GM12891 (cell line): Measurements from ENCODE around the gene PLCH2.

ENCODE experiments used
- DNase-seq: peaks from one replicate; pipeline ENCODE4 v3.0.0; 2011; ENCODE audit warnings: low spot score; ENCODE audit not compliant: insufficient read length
- FAIRE-seq: peaks from 2 replicates; lab custom pipeline; 2011; peaks lifted over from hg19 to GRCh38; lab: Jason Lieb, UNC
- PAX5 ChIP-seq: IDR thresholded peaks from 2 replicates; pipeline ENCODE4 v1.6.1; 2011; ENCODE audit warnings: low read length, moderate library complexity, mild to moderate bottlenecking; ENCODE audit not compliant: insufficient read depth, severe bottlenecking
- POLR2A ChIP-seq: IDR thresholded peaks from 2 replicates; pipeline ENCODE4 v1.6.1; 2011; ENCODE audit warnings: low read depth, low read length, control low read depth
- POLR2AphosphoS5 ChIP-seq: IDR thresholded peaks from 2 replicates; pipeline ENCODE4 v1.6.1; 2011; ENCODE audit warnings: low read depth, low read length, control low read depth
- POU2F2 ChIP-seq: IDR thresholded peaks from 2 replicates; pipeline ENCODE4 v1.6.1; 2011; ENCODE audit warnings: low read depth, mild to moderate bottlenecking, control low read depth, low read length, moderate library complexity
- SPI1 ChIP-seq: IDR thresholded peaks from 2 replicates; pipeline ENCODE4 v1.6.1; 2011; ENCODE audit warnings: low read depth, low read length, control low read depth
- TAF1 ChIP-seq: IDR thresholded peaks from 2 replicates; pipeline ENCODE4 v1.6.1; 2011; ENCODE audit warnings: low read depth, low read length, control low read depth

PLCH2 gene

GRCh38 chr1:2528966-2529783 lies 53.1 kb downstream of the PLCH2 start:
- no peak for FAIRE-seq
- DNase-seq, result no peak
- TF ChIP-seq POU2F2, result no peak
- TF ChIP-seq POLR2AphosphoS5, result no peak
- no peak for TF ChIP-seq PAX5
- no peak for TF ChIP-seq POLR2A
- TF ChIP-seq TAF1, result no peak
- TF ChIP-seq SPI1, result no peak

GRCh38 chr1:2529784-2530512 lies 53.9 kb downstream of the PLCH2 start, which contains the start of gene HES5:
TSS of gene HES5 (minus strand) at chr1:2530263. CDS start at chr1:2530164, 99 bp downstream.
- no peak for FAIRE-seq
- no peak for DNase-seq
- TF ChIP-seq POLR2AphosphoS5 (no peak), PAX5 (no peak)

- FAIRE-seq, result no peak
- TF ChIP-seq SPI1, result no peak
- TF ChIP-seq TAF1, result no peak
- TF ChIP-seq POLR2A, result no peak
- no peak for TF ChIP-seq PAX5
- TF ChIP-seq POU2F2, result no peak
- no peak for TF ChIP-seq POLR2AphosphoS5
- DNase-seq, result no peak
Measured at GRCh38 chr1:2530513-2531361, 54.6 kb downstream of the PLCH2 start.

GRCh38 chr1:2532485-2533160 lies 56.5 kb downstream of the PLCH2 start:
- TF ChIP-seq POLR2AphosphoS5, result no peak
- TF ChIP-seq POLR2A, result no peak
- no peak for TF ChIP-seq POU2F2
- no peak for TF ChIP-seq TAF1
- no peak for TF ChIP-seq PAX5
- TF ChIP-seq SPI1, result no peak
- no peak for FAIRE-seq
- no peak for DNase-seq

GRCh38 chr1:2533365-2533764 lies 57.3 kb downstream of the PLCH2 start:
- DNase-seq (no peak), FAIRE-seq (no peak)

GRCh38 chr1:2534315-2534686 lies 58.2 kb downstream of the PLCH2 start:
- FAIRE-seq (no peak), DNase-seq (no peak)
- TF ChIP-seq POLR2A (no peak), SPI1 (no peak), POLR2AphosphoS5 (no peak), POU2F2 (no peak), TAF1 (no peak), PAX5 (no peak)

More at GRCh38 chr1:2533365-2533764, 57.3 kb downstream of the PLCH2 start:
- no peak for TF ChIP-seq POLR2AphosphoS5
- TF ChIP-seq POLR2A, result no peak
- no peak for TF ChIP-seq POU2F2
- no peak for TF ChIP-seq TAF1
- TF ChIP-seq SPI1, result no peak
- no peak for TF ChIP-seq PAX5

GRCh38 chr1:2534687-2535441 lies 58.8 kb downstream of the PLCH2 start:
- DNase-seq (no peak), FAIRE-seq (no peak)
- TF ChIP-seq SPI1, result no peak
- no peak for TF ChIP-seq POLR2A
- no peak for TF ChIP-seq POU2F2
- no peak for TF ChIP-seq PAX5
- no peak for TF ChIP-seq TAF1
- TF ChIP-seq POLR2AphosphoS5, result no peak

GRCh38 chr1:2535455-2535854 lies 59.4 kb downstream of the PLCH2 start:
- FAIRE-seq (no peak), DNase-seq (no peak)
- no peak for TF ChIP-seq SPI1
- no peak for TF ChIP-seq TAF1
- no peak for TF ChIP-seq PAX5
- TF ChIP-seq POLR2AphosphoS5, result no peak
- TF ChIP-seq POU2F2, result no peak
